ENCODE results near the gene TF.
"Not testable (repeated sequence)": the region's sequence is repeated elsewhere in the genome, so short reads cannot be mapped to it uniquely, and the experiment has no call there.

The TF gene

DNA sequence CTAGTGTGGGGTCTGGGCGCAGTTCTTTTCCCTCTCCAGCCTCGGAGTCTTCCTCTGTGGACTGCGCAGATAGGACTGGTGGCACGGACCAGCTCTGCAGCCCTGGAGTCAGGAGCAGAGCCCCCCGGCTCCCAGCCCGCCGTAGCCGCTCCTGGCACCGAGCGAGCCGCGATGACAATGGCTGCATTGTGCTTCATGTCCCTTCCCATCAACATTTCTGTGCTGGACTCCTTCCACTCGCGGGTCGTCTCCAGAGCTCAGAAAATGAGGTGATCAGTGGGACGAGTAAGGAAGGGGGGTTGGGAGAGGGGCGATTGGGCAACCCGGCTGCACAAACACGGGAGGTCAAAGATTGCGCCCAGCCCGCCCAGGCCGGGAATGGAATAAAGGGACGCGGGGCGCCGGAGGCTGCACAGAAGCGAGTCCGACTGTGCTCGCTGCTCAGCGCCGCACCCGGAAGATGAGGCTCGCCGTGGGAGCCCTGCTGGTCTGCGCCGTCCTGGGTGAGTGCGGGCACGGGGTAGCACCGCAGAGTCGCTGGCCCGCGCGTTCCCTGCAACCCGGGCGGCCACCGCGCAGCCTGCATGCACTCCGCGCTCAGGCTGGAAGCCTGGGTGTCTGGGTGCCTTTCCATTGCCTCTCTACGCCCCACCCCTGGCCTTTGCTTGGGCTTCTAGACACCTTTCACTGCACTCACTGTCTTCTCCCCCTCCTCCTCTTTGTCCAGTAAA, at the start of gene TF:
TSS of gene TF (plus strand) at position 413 of the 731 bp plus-strand sequence. CDS start at position 461, 48 bp downstream.
- no peak for DNase-seq

DNA sequence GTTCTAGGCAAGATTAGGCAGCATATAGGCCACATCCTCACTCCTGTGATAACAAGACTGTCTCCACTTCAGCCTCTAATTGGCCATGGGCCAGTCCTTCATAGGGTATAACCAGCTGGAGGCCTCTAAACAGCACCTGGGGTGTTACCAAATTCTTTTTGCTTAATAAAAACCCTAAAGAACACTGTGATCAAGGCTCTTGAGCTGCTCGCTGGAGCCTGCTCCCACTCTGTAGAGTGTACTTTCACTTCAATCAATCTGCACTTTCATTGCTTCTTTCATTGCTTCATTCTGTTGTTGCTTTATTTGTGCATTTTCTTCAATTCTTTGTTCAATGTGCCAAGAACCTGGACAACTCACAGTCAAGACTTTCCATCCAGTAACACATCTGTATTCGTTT, 48.2 kb upstream of the TF start:
- no peak for DNase-seq

DNA sequence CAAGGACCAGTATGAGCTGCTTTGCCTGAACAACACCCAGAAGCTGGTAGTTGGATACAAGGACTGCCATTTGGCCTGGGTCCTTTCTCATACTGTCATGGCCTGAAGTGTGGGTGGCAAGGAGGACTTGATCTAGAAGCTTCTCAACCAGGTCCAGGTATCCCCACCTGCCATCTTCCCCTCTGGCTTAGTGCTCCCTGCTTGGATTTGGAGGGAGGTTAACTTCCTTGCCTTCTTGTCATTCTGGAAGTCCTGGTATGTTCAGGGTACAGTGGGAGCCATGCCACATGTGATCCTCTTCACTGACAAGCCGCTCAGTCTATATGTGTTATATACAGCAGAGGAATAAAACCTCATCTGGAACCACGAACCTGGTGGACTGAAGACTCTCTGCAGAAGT, 46.7 kb upstream of the TF start:
- DNase-seq, result no peak

DNA sequence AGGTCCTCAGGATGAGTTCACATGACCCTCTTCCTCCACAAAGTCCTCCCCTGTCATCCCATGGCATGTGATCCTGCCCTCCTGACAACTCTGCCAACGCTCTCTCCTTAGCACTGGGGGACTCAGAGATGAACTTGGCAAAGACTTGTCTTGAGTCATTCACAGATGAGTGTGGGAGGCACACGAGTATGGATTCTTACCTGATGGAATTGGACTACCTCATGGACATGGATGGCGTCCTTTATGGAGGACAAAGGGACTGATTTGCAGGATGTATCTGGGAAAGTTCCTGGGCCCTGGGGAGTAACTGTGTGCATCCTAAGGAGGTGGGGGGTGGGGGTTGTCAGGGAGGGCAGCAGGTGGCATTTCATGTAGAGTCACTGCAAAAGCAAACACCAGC, 46.3 kb upstream of the TF start:
- DNase-seq, result no peak

DNA sequence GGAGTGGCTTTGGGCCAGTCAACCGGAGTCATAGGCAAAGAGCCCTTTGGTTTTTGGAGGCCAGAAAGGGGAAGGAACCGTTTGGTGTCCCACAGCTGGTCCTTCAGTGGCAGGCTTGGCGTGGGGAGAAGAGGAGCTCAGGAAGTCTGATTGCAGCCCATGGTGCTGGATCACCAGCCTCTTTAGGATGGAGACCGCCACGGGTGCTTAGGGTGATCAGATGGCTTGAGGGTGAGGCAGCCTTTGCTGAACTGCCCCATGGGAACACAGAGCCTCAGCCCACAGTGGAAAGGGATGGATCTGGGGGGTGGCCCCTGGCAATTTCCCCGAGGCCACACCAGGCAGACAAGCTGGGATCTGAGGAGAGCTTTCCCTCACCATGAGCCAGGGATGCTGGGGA, 45.8 kb upstream of the TF start:
- DNase-seq, result no peak

DNA sequence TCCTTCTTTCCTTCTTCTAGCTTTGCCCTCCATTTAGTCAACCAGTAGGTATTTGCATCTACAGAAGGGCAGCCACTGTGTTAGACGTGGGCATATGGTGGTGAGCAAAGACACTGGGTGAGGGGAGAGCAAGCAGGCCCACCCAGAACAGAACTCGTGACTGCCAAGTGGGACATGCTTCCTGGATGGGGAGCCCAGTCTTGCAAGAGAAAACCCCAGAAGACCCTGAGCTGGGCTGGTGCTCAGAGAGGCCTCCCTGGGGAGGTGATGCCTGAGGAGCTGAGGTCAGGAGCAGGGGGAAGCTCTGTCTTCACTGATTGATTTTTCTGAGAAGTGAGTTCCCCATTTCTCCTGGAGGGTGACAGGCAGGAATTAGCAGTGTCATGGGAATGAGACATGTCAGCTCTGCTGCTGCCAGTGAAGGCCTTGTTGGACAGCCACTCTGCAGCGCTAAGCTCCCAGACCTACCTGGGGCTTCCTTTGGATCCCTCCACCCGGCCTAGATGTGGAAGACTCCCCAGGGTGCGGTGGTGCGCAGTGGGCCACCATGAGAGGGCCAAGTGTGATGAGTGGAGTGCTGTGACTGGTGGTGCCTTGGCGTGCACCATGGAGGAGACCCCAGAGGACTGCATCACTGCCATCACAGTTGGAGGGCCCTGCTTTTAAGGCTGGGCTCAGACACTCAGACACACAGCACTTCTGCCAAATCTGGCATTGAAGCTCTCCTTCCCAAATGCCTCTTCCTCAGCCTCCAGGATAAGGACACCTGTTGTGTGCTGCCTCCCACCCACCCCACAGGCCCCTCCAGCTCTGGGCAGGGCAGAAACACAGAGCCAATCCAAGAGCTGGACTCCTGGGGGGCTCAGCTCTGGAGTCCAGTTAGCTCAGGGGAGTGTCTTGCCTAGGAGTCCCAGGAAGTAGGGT, 44.5 kb upstream of the TF start:
- no peak for DNase-seq

DNA sequence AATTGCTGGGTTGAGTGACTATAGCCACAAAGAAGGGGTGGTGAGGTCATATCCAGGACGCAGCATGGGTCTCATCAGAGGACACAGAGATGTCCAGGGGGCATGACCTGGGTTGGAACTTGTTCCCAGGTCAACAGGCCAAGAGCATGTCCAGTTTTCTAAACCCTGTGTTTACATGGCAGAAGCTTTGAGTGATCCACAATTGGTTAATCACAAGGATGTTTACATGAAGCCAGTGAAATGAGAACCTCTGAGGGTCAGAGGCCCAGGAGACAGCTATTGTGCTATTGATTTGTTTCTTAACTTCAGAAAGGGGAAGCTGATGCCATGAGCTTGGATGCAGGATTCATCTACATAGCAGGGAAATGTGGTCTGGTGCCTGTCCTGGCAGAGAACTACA, 42.3 kb upstream of the TF start:
- no peak for DNase-seq

DNA sequence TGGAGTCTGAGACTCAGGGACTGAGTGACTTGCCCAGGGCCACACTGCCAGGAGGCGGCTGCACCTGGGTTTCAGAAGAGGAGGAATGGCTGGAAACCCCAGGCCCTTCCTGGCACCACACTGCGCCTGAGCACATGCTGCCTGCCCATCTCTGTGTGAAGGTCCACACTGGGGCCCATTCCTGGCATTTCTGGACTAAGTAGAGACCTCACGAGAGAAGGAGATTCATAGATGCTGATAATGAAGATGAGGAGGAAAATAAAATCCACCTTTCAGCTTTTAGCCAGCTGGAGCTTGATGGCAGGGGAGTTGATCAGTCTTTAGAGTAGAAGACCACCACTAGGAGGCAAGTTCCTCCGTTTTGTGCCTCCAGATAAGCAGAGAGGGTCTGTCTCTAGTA, 40.2 kb upstream of the TF start:
- no peak for DNase-seq

DNA sequence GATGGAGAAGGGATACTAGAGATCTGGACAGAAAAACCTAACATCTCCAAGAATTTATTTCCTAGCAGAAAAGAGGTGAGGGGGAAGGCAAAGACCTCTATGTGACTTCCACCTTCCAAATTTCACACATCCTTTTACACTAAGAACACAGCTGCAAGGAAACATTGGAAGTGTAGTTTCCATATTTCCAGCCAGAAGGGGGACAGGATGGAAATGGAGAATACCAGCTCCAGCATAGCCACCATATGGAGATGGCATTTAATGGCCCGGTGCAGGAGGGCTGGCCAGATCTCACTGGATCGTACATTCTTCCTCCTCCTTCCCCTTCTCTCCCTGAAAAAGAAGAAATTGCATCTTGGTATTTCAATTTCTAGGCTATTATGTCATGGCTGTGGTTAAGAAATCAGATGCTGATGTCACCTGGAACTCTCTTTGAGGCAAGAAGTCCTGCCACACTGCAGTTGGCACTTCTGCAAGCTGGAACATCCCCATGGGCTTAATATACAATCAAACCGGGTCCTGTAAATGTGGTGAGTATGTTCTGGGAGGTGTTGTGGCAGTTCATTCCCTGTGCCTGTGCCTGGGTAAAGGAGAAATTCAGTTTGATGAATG, 36.9 kb upstream of the TF start:
- no peak for DNase-seq

DNA sequence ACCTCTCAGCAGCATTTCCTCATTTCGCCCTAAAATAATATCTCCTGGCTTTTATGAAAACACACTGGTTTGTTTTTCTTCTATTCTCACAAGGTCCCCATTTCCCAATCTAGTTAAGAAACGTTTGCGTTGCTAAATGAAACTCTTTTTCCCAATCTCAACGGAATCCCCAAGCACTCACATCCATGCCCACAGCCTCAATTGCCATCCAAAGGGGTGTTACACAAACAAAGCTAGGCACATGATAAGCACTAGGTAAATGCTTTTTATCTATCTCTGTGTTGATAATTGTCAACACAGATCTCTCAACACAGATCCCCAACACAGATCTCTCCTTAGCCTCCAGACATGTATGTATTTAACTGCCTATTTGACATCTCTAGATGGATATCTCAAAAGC, 35.2 kb upstream of the TF start:
- no peak for DNase-seq

DNA sequence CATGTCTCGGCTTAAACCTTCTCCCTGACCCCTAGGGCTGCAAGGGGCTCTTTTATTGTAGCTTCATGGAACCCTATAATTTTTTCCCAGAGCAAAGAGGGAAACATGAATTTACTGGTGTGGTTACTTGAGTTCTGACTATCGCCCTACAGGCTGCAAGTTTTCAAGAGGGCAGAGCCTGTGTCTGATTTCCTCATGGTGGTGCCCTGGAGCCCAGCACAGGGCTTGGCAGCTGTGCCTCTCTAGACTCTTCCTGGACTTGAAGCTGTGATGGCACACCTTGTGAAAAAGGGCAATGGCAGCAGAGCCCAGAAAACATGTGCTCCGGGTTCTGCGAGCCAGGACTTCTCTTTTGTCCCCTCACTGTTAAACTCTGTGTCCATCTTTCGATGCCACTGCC, 34.2 kb upstream of the TF start:
- no peak for DNase-seq

DNA sequence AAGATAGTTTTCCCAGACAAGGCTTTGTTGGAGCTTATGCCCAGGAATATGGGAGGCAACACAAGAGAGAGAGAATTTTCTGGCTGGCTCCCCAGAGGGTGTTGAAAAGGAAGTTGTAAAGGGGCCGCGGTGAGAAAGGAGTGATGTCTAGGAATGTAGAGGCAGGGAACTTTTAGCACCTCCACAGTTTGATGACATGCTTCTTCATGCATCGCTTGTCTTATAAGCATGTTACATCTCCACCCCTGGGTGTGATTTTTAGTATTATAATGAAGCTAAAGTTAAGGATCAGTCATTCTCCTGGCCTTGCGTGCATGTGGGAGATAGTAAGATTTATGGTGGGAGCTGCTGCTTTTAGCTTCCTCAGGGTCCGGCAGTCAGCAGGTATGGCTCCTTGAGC, 32.8 kb upstream of the TF start:
- no peak for DNase-seq

DNA sequence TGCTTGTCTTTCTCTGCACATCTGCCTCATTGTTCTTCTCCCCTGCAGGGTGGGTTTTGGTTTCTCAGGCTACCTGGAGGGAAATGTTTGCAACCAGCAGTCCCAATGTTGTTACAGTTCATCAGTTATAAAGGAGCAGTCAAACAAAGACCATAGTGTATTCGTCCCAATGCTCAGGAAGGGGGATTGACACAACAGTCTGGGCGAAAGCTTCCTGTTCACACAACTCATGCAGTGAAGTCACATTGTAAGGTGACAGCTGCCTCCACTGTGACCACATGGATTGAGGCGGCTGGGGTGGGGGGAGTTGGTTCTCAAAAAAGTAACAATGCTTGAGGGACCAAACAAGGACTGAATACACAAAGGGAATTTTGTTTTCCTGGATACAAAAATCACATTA, 28.8 kb upstream of the TF start:
- no peak for DNase-seq

DNA sequence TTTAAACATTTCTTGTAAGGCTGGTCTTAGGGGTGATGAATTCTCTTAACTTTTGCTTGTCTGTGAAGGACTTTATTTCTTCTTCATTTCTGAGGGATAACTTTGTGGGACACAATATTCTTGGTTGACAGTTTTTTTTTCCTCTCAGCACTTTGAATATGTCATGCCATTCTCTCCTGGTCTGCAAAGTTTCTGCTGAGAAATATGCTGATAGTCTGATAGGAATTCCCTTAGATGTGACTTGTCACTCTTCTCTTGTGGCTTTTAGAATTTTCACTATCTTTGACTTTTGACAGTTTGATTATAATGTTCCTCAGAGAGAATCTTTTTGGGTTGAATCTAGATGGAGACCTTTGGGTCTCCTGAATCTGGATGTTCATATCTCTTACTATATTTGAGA, 23.3 kb upstream of the TF start:
- no peak for DNase-seq

DNA sequence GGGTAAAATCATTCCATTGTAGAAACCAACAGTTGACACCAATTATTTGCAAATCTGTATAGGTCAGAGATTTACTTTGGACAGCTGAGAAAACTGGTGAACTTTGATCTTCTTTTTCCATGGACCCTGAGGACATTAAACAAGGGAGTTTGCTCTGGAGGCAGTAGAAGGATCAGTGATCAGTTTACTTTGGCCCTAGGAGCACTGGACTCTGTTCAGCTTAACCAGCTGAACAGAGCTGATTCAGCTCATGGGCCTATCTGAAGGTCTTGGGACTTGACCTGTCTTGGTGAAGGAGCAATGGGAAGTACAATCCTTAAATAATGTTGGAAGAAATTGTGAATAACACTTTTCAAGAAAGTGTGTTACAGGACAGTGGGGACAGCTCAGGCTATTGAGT, 15.2 kb upstream of the TF start:
- no peak for DNase-seq

DNA sequence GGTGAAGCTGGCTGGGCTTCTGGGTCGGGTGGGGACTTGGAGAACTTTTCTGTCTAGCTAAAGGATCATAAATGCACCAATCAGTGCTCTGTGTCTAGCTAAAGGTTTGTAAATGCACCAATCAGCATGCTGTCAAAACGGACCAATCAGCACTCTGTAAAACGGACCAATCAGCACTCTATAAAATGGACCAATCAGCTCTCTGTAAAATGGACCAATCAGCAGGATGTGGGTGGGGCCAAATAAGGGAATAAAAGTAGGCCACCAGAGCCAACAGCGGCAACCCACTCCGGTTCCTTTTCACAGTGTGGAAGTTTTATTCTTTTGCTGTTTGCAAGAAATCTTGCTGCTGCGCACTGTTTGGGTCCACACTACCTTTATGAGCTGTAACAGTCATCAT, 14.0 kb upstream of the TF start:
- DNase-seq, result not testable (repeated sequence)

DNA sequence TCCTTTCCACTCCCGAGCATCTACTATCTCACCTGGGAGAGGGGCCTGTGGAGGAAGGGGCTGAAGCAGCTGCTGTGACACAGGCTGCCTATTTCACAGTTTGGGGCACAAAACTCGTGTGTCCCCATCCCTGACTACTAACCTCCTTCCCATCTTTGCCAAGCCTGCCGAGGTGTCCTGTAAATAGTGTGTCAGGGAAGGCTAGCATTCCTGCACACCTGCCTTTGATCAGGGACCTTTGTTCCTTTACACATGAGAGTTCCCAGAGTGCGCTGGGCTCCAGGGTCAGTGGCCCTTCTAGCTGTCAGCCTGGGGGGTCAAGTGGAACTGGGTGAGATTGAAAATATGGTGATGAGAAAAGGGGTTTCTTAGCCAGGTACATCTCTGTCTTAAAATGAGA, 13.0 kb upstream of the TF start:
- no peak for DNase-seq

DNA sequence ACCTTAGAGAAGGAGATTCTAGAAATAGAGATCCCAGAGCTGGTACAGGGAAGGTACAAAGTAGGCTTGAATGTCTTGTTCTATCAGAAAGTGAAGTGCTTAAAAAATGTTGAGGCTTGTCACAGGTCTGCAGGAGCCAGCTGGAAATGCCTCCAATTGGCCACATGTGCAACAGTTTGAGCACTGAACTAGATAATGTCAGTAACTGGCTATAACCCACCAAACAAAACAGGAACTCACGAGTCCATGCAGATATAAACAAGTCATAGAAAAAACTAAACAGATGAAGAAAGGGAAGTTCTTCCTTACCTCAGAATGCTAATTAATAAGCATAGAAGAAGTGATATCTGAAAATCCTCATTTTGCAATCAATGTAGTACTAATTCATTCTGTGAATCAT, 11.9 kb upstream of the TF start:
- no peak for DNase-seq

DNA sequence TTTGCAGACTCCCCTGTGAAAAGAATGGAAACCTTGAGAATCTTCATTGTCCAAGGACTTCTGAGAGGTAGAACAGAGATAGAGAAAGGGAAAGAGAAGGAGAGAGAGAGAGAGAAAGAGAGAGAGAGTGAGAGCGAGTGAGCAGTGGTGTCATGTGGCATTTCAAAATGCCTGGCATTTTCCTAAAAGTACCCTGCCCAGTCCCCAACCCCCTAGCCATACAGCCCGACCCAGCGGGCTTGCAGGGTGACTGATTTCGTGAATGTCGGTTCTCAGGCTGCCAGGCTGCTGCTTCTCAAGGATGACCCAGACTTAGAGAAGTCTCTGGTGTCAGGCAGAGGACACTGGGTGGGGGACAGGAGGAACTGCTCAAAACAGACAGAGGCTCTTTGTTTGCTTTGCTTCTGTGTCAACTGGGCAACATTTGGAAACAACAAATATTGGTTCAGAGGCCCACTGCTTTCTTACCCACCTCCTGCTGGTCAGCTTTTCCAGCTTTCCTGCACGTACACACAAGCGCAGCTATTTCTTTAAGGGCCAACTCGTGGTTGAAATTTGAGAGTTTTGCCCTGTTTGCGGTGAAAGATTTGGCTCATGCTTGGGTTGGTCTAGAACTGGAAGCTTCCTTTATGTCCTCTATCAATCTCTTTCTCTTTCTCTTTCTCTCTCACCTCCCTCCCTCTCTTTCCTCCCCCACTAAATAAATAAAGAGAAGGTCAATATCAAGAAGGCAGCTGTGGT, 3.7 kb upstream of the TF start:
- no peak for DNase-seq

DNA sequence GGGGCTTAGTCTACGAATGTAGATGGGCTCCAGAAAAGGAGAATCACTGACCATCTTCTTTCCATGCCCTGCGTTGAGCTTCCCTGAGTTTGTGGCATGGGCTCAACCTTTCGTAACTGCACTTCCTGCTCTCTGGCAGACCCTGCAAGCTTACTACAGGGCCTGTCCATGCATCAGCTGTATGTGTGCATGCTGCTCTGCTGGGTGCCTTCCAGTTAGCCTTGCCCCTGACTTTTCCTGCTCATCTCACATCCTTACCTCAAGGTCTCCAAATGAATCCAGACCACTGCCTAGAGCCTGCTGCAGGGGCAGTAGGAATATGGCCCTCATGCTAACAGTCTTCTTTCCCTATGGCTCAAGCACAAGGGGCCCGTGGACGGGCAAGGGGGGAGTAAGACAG, 2.0 kb upstream of the TF start:
- DNase-seq, result no peak

DNA sequence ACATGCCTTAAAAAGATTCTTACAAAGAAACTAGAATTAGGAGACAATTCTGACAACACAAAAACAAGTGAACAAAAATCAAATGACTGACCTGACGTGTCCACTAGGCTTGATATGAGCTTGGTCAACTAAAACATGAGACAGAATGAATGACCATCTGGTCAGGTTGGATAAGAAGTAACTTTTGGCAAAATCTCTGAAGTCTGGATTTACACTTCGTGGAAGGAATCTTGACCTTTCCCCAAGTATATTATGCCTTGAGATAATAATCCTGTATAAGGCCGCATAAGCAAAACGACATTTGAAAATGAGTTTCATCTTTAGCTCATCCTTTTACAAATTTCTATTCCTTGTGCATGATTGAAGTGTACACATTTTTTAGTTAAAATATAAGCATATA, 1.1 kb upstream of the TF start:
- no peak for DNase-seq

DNA sequence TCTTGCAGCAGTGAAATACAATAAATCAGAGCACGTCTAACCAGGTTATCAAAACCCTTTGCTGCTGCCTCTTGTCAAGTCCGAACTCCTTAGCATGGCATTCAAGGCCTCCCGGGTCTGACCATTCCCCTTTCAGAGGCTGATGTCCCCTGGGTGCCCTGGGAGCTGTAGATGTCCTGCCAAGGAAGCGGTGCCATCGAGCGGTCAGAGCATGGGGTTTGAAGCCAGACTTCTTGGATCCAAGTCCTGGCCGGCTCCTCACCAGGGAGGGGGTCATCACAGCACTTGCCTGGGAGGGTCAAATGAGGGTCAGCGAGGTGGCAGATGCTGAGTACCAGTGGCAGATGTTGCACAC, 496 bp downstream of the TF start:
- DNase-seq, result no peak

DNA sequence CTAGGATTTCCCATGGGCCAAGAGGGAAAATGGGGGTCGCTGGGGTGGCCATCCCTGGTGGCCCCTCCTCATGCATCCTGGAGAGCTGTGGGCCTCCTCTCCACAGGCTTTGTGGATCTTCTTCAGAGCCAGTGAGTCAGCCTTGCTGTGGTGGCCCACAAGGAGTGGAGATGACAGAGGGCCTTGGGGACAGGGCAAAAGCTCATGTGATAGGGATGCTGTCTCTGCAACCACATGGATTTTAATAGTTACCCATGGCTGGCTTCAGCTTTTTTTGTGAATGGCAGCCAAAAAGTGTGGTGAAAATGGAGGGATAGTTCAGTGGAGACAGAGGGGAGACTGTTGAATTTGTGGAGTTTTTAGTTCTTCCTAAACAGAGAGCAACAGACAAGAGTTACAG, 1.2 kb downstream of the TF start:
- no peak for DNase-seq

All from NCI-H2227 treated with DMSO at 0.1 percent for 48 hours (cell line).